A549 (cell line): ENCODE results near the gene F2R. TPM values are rescaled to one million over a fixed set of nuclear protein-coding genes. Genes with fewer than 3 reads are reported as not detected.
A peak's percentile ranks its signal among the peaks of the same experiment; 100 is the strongest.

ENCODE experiments used
- ATAC-seq, 2 experiments: fragments of 200-7000 bp in 1 of 2; fragments of >200 bp in 1 of 2; cut with Nextera tagmentation in 1 of 2; cut with Tn5 transposase in 1 of 2; 3 replicates each; pipeline versions ENCODE4 v1.8.0 to v1.9.1; 2018 to 2020; ENCODE audit warnings: mild to moderate bottlenecking in 1 of 2, moderate library complexity in 1 of 2
- CTCF ChIA-PET: fragments of 300-600 bp; sonication (Branson Sonifier 250); formaldehyde crosslinking; extraction: SDS; loops from one replicate; lab custom pipeline; 2021; ENCODE audit warnings: antibody characterized with exemption, inconsistent platforms; lab: Yijun Ruan, JAX
- POLR2A ChIA-PET: fragments of 350-600 bp; formaldehyde crosslinking; extraction: SDS; loops from one replicate; lab custom pipeline; 2021; ENCODE audit warnings: antibody characterized with exemption, inconsistent platforms; lab: Yijun Ruan, JAX
- DNase-seq, 2 experiments: peaks; one replicate each; pipeline versions ENCODE4 v3.0.0 to v3.0.0-alpha.2; 2011 to 2016; ENCODE audit warnings: low read depth in 1 of 2, low spot score in 1 of 2
- FAIRE-seq: peaks from 2 replicates; lab custom pipeline; 2011; peaks lifted over from hg19 to GRCh38; lab: Jason Lieb, UNC
- H3K27ac ChIP-seq, 2 experiments: fragments of >200 bp; sonication (Bioruptor Twin); formaldehyde crosslinking; 3 replicates each; pipeline ENCODE4 v1.5.1; 2016 to 2017
- H3K4me1 ChIP-seq: fragments of >200 bp; sonication (Bioruptor Twin); formaldehyde crosslinking; 3 replicates; pipeline ENCODE4 v1.6.1; 2016
- H3K4me2 ChIP-seq: fragments of >200 bp; sonication (Bioruptor Twin); formaldehyde crosslinking; 3 replicates; pipeline ENCODE4 v1.6.1; 2016
- H3K4me3 ChIP-seq: fragments of >200 bp; sonication (Bioruptor Twin); formaldehyde crosslinking; 3 replicates; pipeline ENCODE4 v1.5.1; 2016
- H3K9me3 ChIP-seq: fragments of >200 bp; sonication (Bioruptor Twin); formaldehyde crosslinking; 3 replicates; pipeline ENCODE4 v1.6.1; 2016
- BHLHE40 ChIP-seq: IDR thresholded peaks from 2 replicates; pipeline ENCODE4 v1.6.1; 2012; ENCODE audit warnings: low read depth, low read length, inconsistent platforms
- CBX2 ChIP-seq: fragments of 200-600 bp; sonication (generic); IDR thresholded peaks from 2 replicates; pipeline ENCODE4 v1.6.1; 2016; ENCODE audit warnings: low read depth, mild to moderate bottlenecking, borderline replicate concordance
- CBX8 ChIP-seq: fragments of 200-600 bp; sonication (generic); IDR thresholded peaks from 2 replicates; pipeline ENCODE4 v1.6.1; 2016
- CEBPB ChIP-seq, 2 experiments: fragments of >200 bp in 1 of 2; sonication (Bioruptor Twin) in 1 of 2; formaldehyde crosslinking in 1 of 2; IDR thresholded peaks; 2 replicates each; pipeline ENCODE4 v1.6.1; 2012 to 2016
- CHD2 ChIP-seq: fragments of 150-350 bp; IDR thresholded peaks from 2 replicates; pipeline ENCODE4 v1.6.1; 2014; ENCODE audit warnings: low read length; ENCODE audit not compliant: partially characterized antibody
- CHD4 ChIP-seq: fragments of 200-600 bp; sonication (generic); IDR thresholded peaks from 2 replicates; pipeline ENCODE4 v1.6.1; 2016; ENCODE audit warnings: antibody characterized with exemption, mild to moderate bottlenecking, borderline replicate concordance
- E2F6 ChIP-seq: IDR thresholded peaks from 2 replicates; pipeline ENCODE4 v1.6.1; 2012; ENCODE audit warnings: low read depth, borderline replicate concordance
- EP300 ChIP-seq, 2 experiments: fragments of >200 bp; sonication (Bioruptor Twin); formaldehyde crosslinking; IDR thresholded peaks; 2 replicates in 1 of 2; 3 replicates in 1 of 2; pipeline ENCODE4 v1.6.1; 2016 to 2017
- FOSB ChIP-seq: fragments of 250-450 bp; sonication (Bioruptor Pico); IDR thresholded peaks from 2 replicates; pipeline ENCODE4 v1.5.0; 2020; ENCODE audit warnings: mild to moderate bottlenecking, moderate library complexity
- FOSL2 ChIP-seq, 2 experiments: fragments of 450-650 bp in 1 of 2; fragments of >200 bp in 1 of 2; sonication (Bioruptor Twin) in 1 of 2; formaldehyde crosslinking; IDR thresholded peaks; 2 replicates each; pipeline versions ENCODE4 v1.5.0 to v1.6.1; 2016 to 2020; ENCODE audit warnings: mild to moderate bottlenecking in 1 of 2, moderate library complexity in 1 of 2
- FOXS1 ChIP-seq: fragments of 250-450 bp; sonication (Bioruptor Pico); IDR thresholded peaks from 2 replicates; pipeline ENCODE4 v1.5.0; 2020; ENCODE audit warnings: mild to moderate bottlenecking, moderate library complexity
- GATA3 ChIP-seq: IDR thresholded peaks from 2 replicates; pipeline ENCODE4 v1.6.1; 2012; ENCODE audit warnings: borderline replicate concordance
- HDAC2 ChIP-seq: fragments of 200-600 bp; sonication (generic); IDR thresholded peaks from 2 replicates; pipeline ENCODE4 v1.6.1; 2016
- HES2 ChIP-seq: fragments of >200 bp; sonication (Bioruptor Twin); formaldehyde crosslinking; IDR thresholded peaks from 2 replicates; pipeline ENCODE4 v1.6.1; 2016
- HMGXB4 ChIP-seq: fragments of 250-450 bp; sonication (Bioruptor Pico); IDR thresholded peaks from 2 replicates; pipeline ENCODE4 v1.5.0; 2021; ENCODE audit warnings: mild to moderate bottlenecking, moderate library complexity, borderline replicate concordance
- HOXA7 ChIP-seq: fragments of 250-450 bp; sonication (Bioruptor Pico); IDR thresholded peaks from 2 replicates; pipeline ENCODE4 v1.5.0; 2020; ENCODE audit warnings: mild to moderate bottlenecking, moderate library complexity
- HOXB13 ChIP-seq: fragments of 250-450 bp; sonication (Bioruptor Pico); IDR thresholded peaks from 2 replicates; pipeline ENCODE4 v1.5.0; 2020; ENCODE audit warnings: low read depth, mild to moderate bottlenecking, moderate library complexity
- JUN ChIP-seq, 2 experiments: fragments of >200 bp; sonication (Bioruptor Twin); formaldehyde crosslinking; IDR thresholded peaks; 2 replicates in 1 of 2; 3 replicates in 1 of 2; pipeline ENCODE4 v1.6.1; 2016 to 2017
- JUNB ChIP-seq: fragments of >200 bp; sonication (Bioruptor Twin); formaldehyde crosslinking; IDR thresholded peaks from 2 replicates; pipeline ENCODE4 v1.6.1; 2016
- KDM5A ChIP-seq: fragments of 200-600 bp; sonication (generic); IDR thresholded peaks from 2 replicates; pipeline ENCODE4 v1.6.1; 2016; ENCODE audit warnings: antibody characterized with exemption, mild to moderate bottlenecking
- MAFK ChIP-seq: fragments of 450-650 bp; IDR thresholded peaks from 2 replicates; pipeline ENCODE4 v1.6.1; 2014; ENCODE audit not compliant: partially characterized antibody
- MAX ChIP-seq: IDR thresholded peaks from 2 replicates; pipeline ENCODE4 v1.6.1; 2012
- MAZ ChIP-seq: fragments of 150-350 bp; IDR thresholded peaks from 2 replicates; pipeline ENCODE4 v1.6.1; 2014; ENCODE audit warnings: antibody characterized with exemption, low read depth, low read length, borderline replicate concordance
- MYC ChIP-seq: IDR thresholded peaks from 2 replicates; pipeline ENCODE4 v1.6.1; 2012; ENCODE audit warnings: mild to moderate bottlenecking, inconsistent platforms, low read length, improper control_type of control experiment, borderline replicate concordance
- NFE2L2 ChIP-seq: fragments of 150-350 bp; conservative IDR thresholded peaks from 2 replicates; pipeline ENCODE4 v1.6.1; 2014; ENCODE audit warnings: low read length
- NR3C1 ChIP-seq: fragments of >200 bp; sonication (Bioruptor Twin); formaldehyde crosslinking; IDR thresholded peaks from 3 replicates; pipeline ENCODE4 v1.6.1; 2017
- PBX3 ChIP-seq: IDR thresholded peaks from 2 replicates; pipeline ENCODE4 v1.6.1; 2012
- PHF8 ChIP-seq: fragments of 200-600 bp; sonication (generic); IDR thresholded peaks from 2 replicates; pipeline ENCODE4 v1.6.1; 2016; ENCODE audit warnings: low read depth, mild to moderate bottlenecking, antibody characterized with exemption, moderate library complexity, borderline replicate concordance
- POLR2A ChIP-seq: IDR thresholded peaks from 2 replicates; pipeline ENCODE4 v1.6.1; 2012; ENCODE audit warnings: mild to moderate bottlenecking, low read length
- POLR2AphosphoS2 ChIP-seq: conservative IDR thresholded peaks from 2 replicates; pipeline ENCODE4 v1.6.1; 2012; ENCODE audit warnings: low read length, improper control_type of control experiment, inconsistent platforms
- RAD21 ChIP-seq, 2 experiments: fragments of >200 bp in 1 of 2; sonication (Bioruptor Twin) in 1 of 2; formaldehyde crosslinking in 1 of 2; IDR thresholded peaks in 1 of 2; conservative IDR thresholded peaks in 1 of 2; 2 replicates in 1 of 2; 3 replicates in 1 of 2; pipeline ENCODE4 v1.6.1; 2012 to 2018; ENCODE audit warnings: inconsistent platforms in 1 of 2
- RCOR1 ChIP-seq: fragments of 150-350 bp; IDR thresholded peaks from 2 replicates; pipeline ENCODE4 v1.6.1; 2014; ENCODE audit warnings: antibody characterized with exemption, low read length, low read depth
- RFX5 ChIP-seq: fragments of 450-650 bp; IDR thresholded peaks from 2 replicates; pipeline ENCODE4 v1.7.1; 2014; ENCODE audit warnings: antibody characterized with exemption, mild to moderate bottlenecking, moderate library complexity
- SMC3 ChIP-seq: fragments of >200 bp; sonication (Bioruptor Twin); formaldehyde crosslinking; IDR thresholded peaks from 3 replicates; pipeline ENCODE4 v1.6.1; 2018; ENCODE audit warnings: inconsistent platforms
- SREBF2 ChIP-seq: fragments of 450-650 bp; IDR thresholded peaks from 2 replicates; pipeline ENCODE4 v1.6.1; 2014; ENCODE audit warnings: mild to moderate bottlenecking, moderate library complexity
- TFCP2L1 ChIP-seq: fragments of 250-450 bp; sonication (Bioruptor Pico); IDR thresholded peaks from 2 replicates; pipeline ENCODE4 v1.5.0; 2021; ENCODE audit warnings: mild to moderate bottlenecking
- USF2 ChIP-seq: fragments of 450-650 bp; IDR thresholded peaks from 2 replicates; pipeline ENCODE4 v1.6.1; 2014; ENCODE audit warnings: antibody characterized with exemption
- ZC3H11A ChIP-seq: fragments of 450-650 bp; IDR thresholded peaks from 2 replicates; pipeline ENCODE4 v1.6.1; 2014; ENCODE audit warnings: antibody characterized with exemption, mild to moderate bottlenecking
- ZNF302 ChIP-seq: fragments of 250-450 bp; sonication (Bioruptor Pico); IDR thresholded peaks from 2 replicates; pipeline ENCODE4 v1.9.0; 2021; ENCODE audit warnings: inconsistent platforms, mild to moderate bottlenecking, moderate library complexity
- ZSCAN20 ChIP-seq: fragments of 250-450 bp; sonication (Bioruptor Pico); IDR thresholded peaks from 2 replicates; pipeline ENCODE4 v1.8.0; 2022; ENCODE audit warnings: mild to moderate bottlenecking, moderate library complexity
- WGBS: methylation state at CpG from one replicate; pipeline ENCODE4 v1.1.6; 2017; ENCODE audit errors: missing lambda C conversion rate; 5-methylcytosine and 5-hydroxymethylcytosine counted together
- polyA plus RNA-seq, 4 experiments: library from polyadenylated mRNA; depleted of rRNA in 3 of 4; stranded (reverse); fragments of >200 nt; fragmentation: RNase III in 1 of 4; extraction: RNeasy Plus Mini Kit Qiagen cat#74134 plus additional on column Dnase treatment in 1 of 4; gene quantifications; 2 replicates in 3 of 4; 3 replicates in 1 of 4; pipeline ENCODE4 v1.2.3, GENCODE V29; 2011 to 2017

F2R gene
- polyA plus RNA-seq, 2 of the 4 experiments (the other 2 are of a cell fraction) = 30.4 to 114 TPM

GRCh38 chr5:76771705-76772405 is 55.9 kb downstream of the F2R start:
- peak; percentile 92 to 98 for ATAC-seq
- Histone ChIP-seq H3K4me2 (peak overlapping the region; percentile 52), H3K9me3 (no peaks in the 10 kb centered on the region), H3K4me3 (no peak overlapping the region), H3K27ac (peak overlapping the region; percentile 81), H3K4me1 (peaks cover 19% of the 10 kb centered on the region)
- ChIA-PET POLR2A (interaction anchor here (1.4 kb wide), 1 partner anchor 34 kb away, joined by 4 read pairs; no protein-coding TSS in a partner anchor), CTCF (interaction anchor here (0.7 to 7.8 kb wide), 3 partner anchors 56 to 173 kb away, joined by 3 to 145 read pairs (median 3); partner anchors contain the start of gene F2R)
- peak in 1 of 2 experiments; percentile 91 for DNase-seq
- 11% methylated on average over 3 of the region's 3 CpGs for WGBS
- peak; percentile 59 for FAIRE-seq
- TF ChIP-seq SREBF2 (no peak), SMC3 (no peak), MAZ (no peak), CBX8 (no peak), HMGXB4 (CRISPR knock-in tag) (no peak), EP300 (IDR thresholded peaks at IDR 0.05) (peak; percentile 65 to 69; a peak in 4 of 5 replicates), ZSCAN20 (CRISPR knock-in tag) (no peak), NFE2L2 (no peak), CHD2 (no peak), PBX3 (no peak), RCOR1 (no peak), FOSB (no peak), CBX2 (no peak), CHD4 (no peak), MAFK (peak; percentile 45), HOXA7 (CRISPR knock-in tag) (no peak), ZC3H11A (no peak), CEBPB (IDR thresholded peaks at IDR 0.05) (peak in 1 of 2 experiments; percentile 58; a peak in 2 of 4 replicates), MAX (no peak), HDAC2 (no peak), RAD21 (conservative IDR thresholded peaks at IDR 0.05 in 1 of 2, IDR thresholded peaks at IDR 0.05 in 1 of 2) (peak in 1 of 2 experiments; percentile 24; a peak in 1 of 5 replicates), POLR2AphosphoS2 (no peak), HOXB13 (CRISPR knock-in tag) (no peak), PHF8 (no peak), NR3C1 (no peak), FOXS1 (CRISPR knock-in tag) (no peak), GATA3 (peak; percentile 53), KDM5A (no peak), USF2 (no peak), JUNB (peak; percentile 65), TFCP2L1 (no peak), JUN (IDR thresholded peaks at IDR 0.05) (0 out of 5 replicates have a peak, but pooled peaks of 1 of the 2 experiments have one; percentile 31), HES2 (0 out of 2 replicates have a peak, but pooled peaks have one; percentile 19), POLR2A (no peak), E2F6 (no peak), FOSL2 (IDR thresholded peaks at IDR 0.05) (no peak), FOSL2 (CRISPR knock-in tag; IDR thresholded peaks at IDR 0.05) (peak; percentile 63), RFX5 (no peak), MYC (no peak), BHLHE40 (no peak), ZNF302 (no peak)
